Stimulated activated CD4-positive, alpha-beta T cell treated with anti-CD3 and anti-CD28 coated beads, Interleukin-4, amount 100 ng/mL, for 1 hour (primary cell): ENCODE results near the gene MYADML2.

Source experiments
- DNase-seq: peaks from one replicate; pipeline ENCODE4 v3.0.0-alpha.2; 2020

The MYADML2 gene

DNA sequence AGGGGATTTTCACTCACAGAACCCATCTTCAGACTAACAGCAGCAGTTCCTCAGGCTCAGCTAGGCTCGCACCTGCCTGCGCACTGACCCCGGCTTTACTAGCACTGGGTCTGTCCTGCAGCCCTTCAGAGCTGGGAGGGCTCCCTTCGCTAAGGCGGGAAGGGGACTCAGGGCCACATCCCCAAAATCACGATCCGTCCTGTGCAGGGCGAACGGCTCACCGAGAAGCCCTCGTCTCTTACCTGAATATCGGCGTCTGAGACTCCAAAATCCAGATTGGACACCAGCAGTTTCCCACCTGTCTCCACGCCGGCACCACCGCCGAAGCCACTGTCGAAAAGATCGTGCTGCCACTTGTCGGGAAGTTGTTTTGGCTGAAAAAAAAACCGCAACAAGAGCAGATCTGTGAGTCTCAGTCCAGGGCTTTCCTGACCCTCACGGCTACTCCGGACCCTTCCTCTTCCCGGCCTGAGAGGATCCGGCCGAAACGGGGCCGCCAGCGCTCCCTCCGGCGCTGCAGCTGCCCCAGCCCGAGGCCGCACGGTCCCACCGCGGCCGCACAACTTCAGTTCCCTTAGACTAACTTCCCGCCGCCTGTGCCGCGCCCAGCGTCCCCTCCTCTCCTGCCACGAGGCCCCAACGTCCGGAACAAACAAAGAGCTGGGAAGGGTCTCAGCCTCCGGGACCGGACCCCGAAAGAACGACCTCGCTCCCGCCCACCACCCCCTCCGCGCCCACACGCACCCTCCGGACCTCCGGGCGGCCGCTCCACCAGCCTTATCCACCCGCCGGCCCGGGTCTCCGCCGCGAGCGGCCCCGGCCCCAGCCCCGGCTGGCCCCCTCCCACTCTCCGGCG lies 56.4 kb downstream of the MYADML2 start:
- peak; percentile 26 for DNase-seq
